GM06990 (cell line): ENCODE data around the gene PDE6A.

Experiments
- DNase-seq: peaks from one replicate; pipeline ENCODE4 v3.0.0-alpha.2; 2011; ENCODE audit not compliant: insufficient read length; ENCODE audit errors: extremely low read depth
- H3K27me3 ChIP-seq: replicated peaks from 2 replicates; pipeline ENCODE4 v1.6.0; 2011; ENCODE audit warnings: low read length; ENCODE audit not compliant: control insufficient read depth, insufficient read depth
- H3K36me3 ChIP-seq: 2 replicates; pipeline ENCODE4 v1.5.1; 2011; ENCODE audit warnings: low read length; ENCODE audit not compliant: control insufficient read depth, insufficient read depth
- H3K4me3 ChIP-seq: replicated peaks from 2 replicates; pipeline ENCODE4 v1.5.1; 2011; ENCODE audit warnings: low read depth, mild to moderate bottlenecking, control low read depth, low read length
- TF ChIP-seq, protein P1 (sequence below): IDR thresholded peaks from 2 replicates; pipeline ENCODE4 v1.5.1; 2011; ENCODE audit warnings: low read length, control low read depth, mild to moderate bottlenecking, inconsistent platforms; ENCODE audit not compliant: insufficient read depth, poor library complexity, severe bottlenecking

Gene PDE6A

DNA sequence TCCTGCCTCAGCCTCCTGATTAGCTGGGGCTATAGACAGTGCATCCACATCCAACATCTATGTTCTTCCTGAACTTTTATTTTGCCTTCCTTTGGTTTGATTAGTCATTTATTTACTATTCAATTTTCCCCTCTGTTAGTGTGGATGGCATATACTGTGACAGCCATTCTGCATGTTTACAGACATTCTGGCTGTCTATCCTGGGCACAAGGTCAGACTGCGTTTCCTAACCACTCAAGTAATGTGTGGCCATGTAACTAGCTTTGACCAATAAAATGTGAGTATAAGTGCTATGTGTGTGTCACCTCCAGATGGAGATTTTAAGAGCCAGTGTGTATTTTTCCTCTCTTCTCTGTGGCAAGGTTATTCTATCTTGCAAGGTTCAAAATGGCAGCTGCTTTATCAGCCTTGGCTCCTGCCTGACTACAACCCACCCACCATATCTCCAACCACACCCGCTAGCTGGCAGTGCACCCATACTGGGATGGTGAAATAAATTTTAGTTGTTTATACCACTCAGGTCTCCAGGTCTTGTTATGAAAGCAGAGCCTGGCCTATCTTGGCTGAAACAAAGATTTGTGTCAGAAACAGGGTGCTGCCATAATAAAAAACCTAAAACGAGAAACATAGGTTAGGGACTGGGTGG, 32.2 kb downstream of the PDE6A start:
- H3K36me3 ChIP-seq, result no peaks in the 10 kb centered on the region
- DNase-seq, result no peak
- no peaks in the 10 kb centered on the region for H3K27me3 ChIP-seq
- TF ChIP-seq, protein P1, sequence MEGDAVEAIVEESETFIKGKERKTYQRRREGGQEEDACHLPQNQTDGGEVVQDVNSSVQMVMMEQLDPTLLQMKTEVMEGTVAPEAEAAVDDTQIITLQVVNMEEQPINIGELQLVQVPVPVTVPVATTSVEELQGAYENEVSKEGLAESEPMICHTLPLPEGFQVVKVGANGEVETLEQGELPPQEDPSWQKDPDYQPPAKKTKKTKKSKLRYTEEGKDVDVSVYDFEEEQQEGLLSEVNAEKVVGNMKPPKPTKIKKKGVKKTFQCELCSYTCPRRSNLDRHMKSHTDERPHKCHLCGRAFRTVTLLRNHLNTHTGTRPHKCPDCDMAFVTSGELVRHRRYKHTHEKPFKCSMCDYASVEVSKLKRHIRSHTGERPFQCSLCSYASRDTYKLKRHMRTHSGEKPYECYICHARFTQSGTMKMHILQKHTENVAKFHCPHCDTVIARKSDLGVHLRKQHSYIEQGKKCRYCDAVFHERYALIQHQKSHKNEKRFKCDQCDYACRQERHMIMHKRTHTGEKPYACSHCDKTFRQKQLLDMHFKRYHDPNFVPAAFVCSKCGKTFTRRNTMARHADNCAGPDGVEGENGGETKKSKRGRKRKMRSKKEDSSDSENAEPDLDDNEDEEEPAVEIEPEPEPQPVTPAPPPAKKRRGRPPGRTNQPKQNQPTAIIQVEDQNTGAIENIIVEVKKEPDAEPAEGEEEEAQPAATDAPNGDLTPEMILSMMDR, result no peak
- H3K4me3 ChIP-seq, result no peak overlapping the region

DNA sequence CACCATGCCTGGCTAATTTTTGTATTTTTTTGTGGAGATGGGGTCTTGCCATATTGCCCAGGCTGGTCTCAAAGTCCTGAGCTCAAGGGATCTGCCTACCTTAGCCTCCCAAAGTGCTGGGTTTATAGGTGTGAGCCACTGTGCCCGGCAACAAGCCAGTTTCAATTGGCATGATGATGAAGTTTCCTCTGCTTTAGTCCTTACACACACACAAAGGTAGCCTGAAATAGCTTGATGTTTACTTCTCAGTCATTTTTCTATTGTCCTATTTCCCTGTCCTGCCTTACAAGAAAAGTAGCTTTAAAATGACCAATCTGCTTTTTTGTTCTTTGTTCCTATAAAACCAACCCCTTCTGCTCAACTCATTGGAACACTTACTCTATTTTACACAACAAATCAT, 33.6 kb downstream of the PDE6A start:
- TF ChIP-seq, protein P1, result no peak
- DNase-seq, result no peak
- Histone ChIP-seq H3K27me3 (no peaks in the 10 kb centered on the region), H3K36me3 (no peaks in the 10 kb centered on the region), H3K4me3 (no peak overlapping the region)

DNA sequence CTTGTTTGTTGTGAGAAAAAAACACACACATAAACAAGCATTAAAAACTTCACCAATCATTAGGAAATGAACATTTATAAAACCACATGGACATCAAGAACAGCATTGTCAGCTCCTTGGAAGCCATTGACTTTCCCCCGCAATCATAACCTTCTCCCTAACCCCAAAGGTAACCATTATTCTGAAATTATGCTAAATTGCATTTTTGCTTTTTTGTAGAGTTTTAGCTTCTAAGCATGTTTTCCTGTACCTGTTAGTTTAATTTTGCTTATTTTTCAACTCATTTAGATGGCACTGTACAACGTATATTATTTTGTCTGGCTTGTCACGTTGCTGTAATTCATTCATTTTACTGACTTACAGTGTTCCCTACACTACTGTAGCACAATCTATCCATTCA, 36.8 kb downstream of the PDE6A start:
- H3K4me3 ChIP-seq, result no peak overlapping the region
- no peaks in the 10 kb centered on the region for H3K36me3 ChIP-seq
- H3K27me3 ChIP-seq, result no peaks in the 10 kb centered on the region; the same call in 1 of the 2 replicates
- TF ChIP-seq, protein P1, result no peak
- no peak for DNase-seq

DNA sequence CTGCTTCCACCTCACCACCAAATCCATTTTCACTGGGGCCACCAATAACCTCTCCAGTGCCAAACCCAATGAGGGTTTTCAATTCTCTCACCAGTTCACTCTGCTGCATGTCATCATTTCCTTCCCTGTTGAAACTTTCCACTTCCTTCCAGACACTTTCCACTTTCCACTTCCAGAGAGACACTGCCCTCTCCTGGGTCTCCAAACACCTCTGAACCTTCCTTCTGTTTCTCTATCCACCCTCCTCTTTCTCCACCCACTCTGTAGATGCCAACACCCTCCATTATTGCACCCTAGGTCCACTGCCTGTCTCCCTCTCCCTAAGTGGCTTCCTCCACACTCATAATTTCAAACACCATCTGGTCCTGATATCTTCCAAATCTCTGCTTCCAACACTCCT, 39.6 kb downstream of the PDE6A start:
- no peak overlapping the region for H3K4me3 ChIP-seq
- TF ChIP-seq, protein P1, result no peak
- H3K27me3 ChIP-seq, result no peaks in the 10 kb centered on the region; the same call in 1 of the 2 replicates
- no peaks in the 10 kb centered on the region for H3K36me3 ChIP-seq
- DNase-seq, result no peak

DNA sequence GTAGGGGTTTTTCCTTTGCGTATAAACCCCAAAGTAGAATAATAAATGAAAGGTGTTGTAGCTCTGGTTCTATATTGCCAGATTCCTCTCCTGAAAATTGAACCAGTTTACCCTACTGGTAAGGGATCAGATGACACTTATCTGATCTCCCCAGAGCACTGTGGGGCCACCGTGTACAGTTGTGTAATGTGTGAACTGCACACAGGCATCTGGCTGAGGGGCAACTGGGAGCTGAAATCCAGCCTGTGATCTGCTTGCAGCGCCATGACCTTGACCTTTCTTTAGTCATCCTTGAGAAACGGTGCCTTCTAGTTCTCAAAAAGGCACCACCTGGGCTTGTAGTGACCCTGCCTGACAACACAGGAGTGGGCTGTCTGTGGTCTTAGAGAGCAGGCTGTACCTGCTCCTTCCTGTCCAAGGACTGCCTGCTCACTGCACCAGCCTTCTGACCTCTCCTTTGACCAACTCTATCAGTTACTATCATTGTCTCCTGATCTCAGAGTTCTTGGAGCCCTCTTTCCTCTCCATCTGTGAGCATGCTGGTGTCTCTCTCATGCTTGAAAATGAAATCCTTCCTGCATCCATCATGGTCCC, 40.2 kb downstream of the PDE6A start:
- no peaks in the 10 kb centered on the region for H3K36me3 ChIP-seq
- DNase-seq, result no peak
- TF ChIP-seq, protein P1, result no peak

More for the DNA sequence above, 40.2 kb downstream of the PDE6A start:
- no peaks in the 10 kb centered on the region; the same call in 1 of the 2 replicates for H3K27me3 ChIP-seq
- H3K4me3 ChIP-seq, result no peak overlapping the region
